Left renal pelvis (tissue), 4 donors: ENCODE measurements around the gene KRTAP22-2. TPM values are rescaled to one million over a fixed set of nuclear protein-coding genes. Genes with fewer than 3 reads are reported as not detected.

Source experiments
- DNase-seq, 4 donors: peaks; one replicate each; pipeline ENCODE4 v3.0.0-alpha.2; 2013; ENCODE audit warnings: low read depth in 4 of 4, low spot score in 3 of 4
- polyA plus RNA-seq, 4 donors: library from polyadenylated mRNA; unstranded; fragments of 120-200 nt; gene quantifications; one replicate each; pipeline ENCODE4 v1.2.1, GENCODE V29; 2013; ENCODE audit not compliant: insufficient read length in 4 of 4

The KRTAP22-2 gene
- polyA plus RNA-seq, 4 donors: not detected

DNA sequence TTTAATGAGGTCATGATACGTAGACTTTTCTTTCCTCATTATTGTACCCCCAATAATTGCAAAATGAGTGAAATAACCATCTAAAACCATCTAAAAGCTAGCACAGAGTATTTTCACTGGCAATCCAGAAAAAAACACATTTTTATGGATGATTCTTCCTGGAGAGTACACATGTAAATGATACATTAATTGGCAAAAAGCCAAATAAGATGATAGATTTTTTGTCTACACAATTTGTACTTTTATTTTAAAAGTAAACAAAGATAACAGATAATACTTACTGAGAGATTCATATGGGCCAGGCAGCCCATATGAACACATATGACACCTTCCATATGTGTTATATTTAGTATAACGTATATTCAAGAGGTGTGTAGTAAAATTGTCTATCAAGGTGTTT lies 26.6 kb downstream of the KRTAP22-2 start:
- no peak for DNase-seq

DNA sequence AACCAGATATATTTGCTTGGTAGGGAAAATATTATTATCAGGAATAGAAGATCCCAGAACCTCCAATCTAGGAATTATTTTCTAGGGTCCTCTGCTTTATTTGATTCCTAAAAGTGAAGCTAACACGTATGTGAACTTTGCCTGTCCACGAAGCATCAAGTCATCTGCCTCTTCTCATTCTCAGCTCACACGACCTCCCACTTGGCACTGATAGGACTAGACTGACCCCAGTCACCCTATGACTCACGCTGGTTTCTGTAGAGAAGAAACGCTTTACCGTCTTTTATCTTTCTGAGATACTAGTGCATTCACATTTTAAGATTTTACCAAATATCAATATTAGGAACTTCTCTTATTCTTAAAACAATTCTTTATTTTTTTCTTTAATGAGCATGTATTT lies 27.1 kb downstream of the KRTAP22-2 start:
- DNase-seq: no peak

DNA sequence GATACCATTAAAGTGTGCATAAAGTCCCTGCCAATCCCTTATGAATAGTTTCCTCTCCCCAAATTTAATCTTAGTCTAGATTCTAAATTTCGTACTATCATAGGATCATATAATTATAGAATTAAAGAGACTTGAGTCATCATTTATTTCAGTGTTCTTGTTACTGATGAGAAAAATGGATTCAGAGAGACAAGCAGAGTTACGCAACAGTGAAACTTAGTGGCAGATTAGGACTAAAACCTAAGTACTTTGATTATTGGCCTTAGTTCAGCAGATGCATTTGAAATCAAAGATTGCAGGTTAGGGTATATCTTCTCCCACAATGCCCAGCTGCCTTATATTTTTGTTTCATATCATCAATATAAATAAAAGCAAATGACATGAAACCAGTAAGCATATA lies 28.2 kb downstream of the KRTAP22-2 start:
- DNase-seq: no peak

GRCh38 chr21:30561264-30561895 lies 28.8 kb downstream of the KRTAP22-2 start, which contains the start of gene KRTAP19-7:
Gene KRTAP19-7 (minus strand): TSS chr21:30561314. CDS start chr21:30561289, 25 bp downstream.
- DNase-seq: no peak

DNA sequence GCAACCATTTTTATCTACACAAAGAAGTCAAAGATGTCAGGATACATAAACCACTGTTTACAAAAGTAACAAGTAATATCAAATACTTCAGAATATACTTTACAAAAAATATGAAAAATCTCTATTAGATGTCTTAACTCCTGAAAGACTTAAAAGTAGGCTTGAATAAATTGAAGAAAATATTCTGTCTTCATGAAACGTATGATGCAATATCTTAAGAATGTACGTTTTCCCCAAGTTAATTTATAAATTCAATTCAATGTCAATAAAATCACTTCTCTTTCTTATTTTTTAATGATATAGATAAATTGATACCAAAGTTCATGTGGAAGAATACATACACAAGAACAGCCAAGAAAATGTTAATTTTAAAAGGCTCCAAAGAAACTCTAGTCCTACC lies 35.1 kb downstream of the KRTAP22-2 start:
- DNase-seq: no peak

DNA sequence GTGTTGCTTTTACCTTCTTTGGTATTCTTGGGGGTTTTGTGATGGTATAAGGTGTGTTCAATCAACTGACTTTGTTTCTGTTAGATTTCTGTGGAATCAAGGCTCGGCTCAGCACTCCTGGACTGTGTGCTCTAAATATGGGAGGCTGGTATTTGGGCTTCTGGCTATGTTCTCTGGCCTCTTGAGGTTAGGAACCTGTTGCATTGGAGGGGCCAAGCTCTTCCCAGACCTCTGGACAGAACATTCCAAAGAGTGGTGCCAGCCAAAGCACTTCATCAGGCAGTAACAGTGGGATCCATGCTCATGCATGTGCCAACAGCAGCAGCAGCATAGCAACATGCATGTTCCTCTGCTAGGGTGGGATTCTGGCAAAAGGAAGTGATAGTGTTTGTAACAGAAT lies 37.4 kb downstream of the KRTAP22-2 start:
- no peak for DNase-seq

GRCh38 chr21:30541764-30542163 lies 48.4 kb downstream of the KRTAP22-2 start, which contains the start of gene KRTAP19-6:
Gene KRTAP19-6 (minus strand): TSS chr21:30541864. CDS start chr21:30541833, 31 bp downstream.
- no peak for DNase-seq

Other genes starting within 250 kb of the KRTAP22-2 start
- not detected for gene KRTAP23-1, start 241.8 kb downstream of the KRTAP22-2 start, polyA plus RNA-seq
- gene KRTAP13-2, start 218.1 kb downstream of the KRTAP22-2 start, polyA plus RNA-seq: not detected
- gene KRTAP13-1, start 194.4 kb downstream of the KRTAP22-2 start, polyA plus RNA-seq: not detected
- gene KRTAP13-3, start 164.5 kb downstream of the KRTAP22-2 start, polyA plus RNA-seq: not detected
- gene KRTAP13-4, start 160.2 kb downstream of the KRTAP22-2 start, polyA plus RNA-seq: not detected
- gene KRTAP15-1, start 150.1 kb downstream of the KRTAP22-2 start, polyA plus RNA-seq: not detected
- gene KRTAP19-1, start 110.0 kb downstream of the KRTAP22-2 start, polyA plus RNA-seq: not detected
- gene KRTAP19-2, start 103.0 kb downstream of the KRTAP22-2 start, polyA plus RNA-seq: not detected
- not detected for gene KRTAP19-3, start 98.4 kb downstream of the KRTAP22-2 start, polyA plus RNA-seq
- gene KRTAP19-4, start 93.2 kb downstream of the KRTAP22-2 start, polyA plus RNA-seq: not detected
- gene KRTAP19-5, start 88.3 kb downstream of the KRTAP22-2 start, polyA plus RNA-seq: not detected
- gene KRTAP19-6, start 48.5 kb downstream of the KRTAP22-2 start, polyA plus RNA-seq: not detected
- gene KRTAP19-7, start 29.1 kb downstream of the KRTAP22-2 start, polyA plus RNA-seq: not detected
- not detected for gene KRTAP6-3, start 2.0 kb upstream of the KRTAP22-2 start, polyA plus RNA-seq
- not detected for gene KRTAP6-2, start 8.5 kb upstream of the KRTAP22-2 start, polyA plus RNA-seq
- gene KRTAP22-1, start 10.7 kb upstream of the KRTAP22-2 start, polyA plus RNA-seq: not detected
- gene KRTAP6-1, start 23.5 kb upstream of the KRTAP22-2 start, polyA plus RNA-seq: not detected
- gene KRTAP20-1, start 26.0 kb upstream of the KRTAP22-2 start, polyA plus RNA-seq: not detected
- gene KRTAP20-4, start 30.2 kb upstream of the KRTAP22-2 start, polyA plus RNA-seq: not detected
- gene KRTAP20-2, start 44.8 kb upstream of the KRTAP22-2 start, polyA plus RNA-seq: not detected
- not detected for gene KRTAP20-3, start 52.5 kb upstream of the KRTAP22-2 start, polyA plus RNA-seq
- gene KRTAP21-3, start 128.4 kb upstream of the KRTAP22-2 start, polyA plus RNA-seq: not detected
- not detected for gene KRTAP21-2, start 156.9 kb upstream of the KRTAP22-2 start, polyA plus RNA-seq
- gene KRTAP21-1, start 165.0 kb upstream of the KRTAP22-2 start, polyA plus RNA-seq: not detected
- not detected for gene KRTAP8-1, start 222.9 kb upstream of the KRTAP22-2 start, polyA plus RNA-seq
- gene KRTAP7-1, start 239.4 kb upstream of the KRTAP22-2 start, polyA plus RNA-seq: not detected